ENCODE measurements around the gene NUP58. TPM values are rescaled to one million over a fixed set of nuclear protein-coding genes. Genes with fewer than 3 reads are reported as not detected.

Gene NUP58
- polyA plus RNA-seq, 1 donor (not counting 4 experiments of a cell fraction or from before 2014, with no cell fraction given), result 51.5 TPM

GRCh38 chr13:25380741-25381324 lies 79.4 kb downstream of the NUP58 start:
- no peaks in the 10 kb centered on the region for H3K9me3 ChIP-seq (ENCODE audit: control insufficient read depth, low read depth, low read length)
- TF ChIP-seq, protein P1, sequence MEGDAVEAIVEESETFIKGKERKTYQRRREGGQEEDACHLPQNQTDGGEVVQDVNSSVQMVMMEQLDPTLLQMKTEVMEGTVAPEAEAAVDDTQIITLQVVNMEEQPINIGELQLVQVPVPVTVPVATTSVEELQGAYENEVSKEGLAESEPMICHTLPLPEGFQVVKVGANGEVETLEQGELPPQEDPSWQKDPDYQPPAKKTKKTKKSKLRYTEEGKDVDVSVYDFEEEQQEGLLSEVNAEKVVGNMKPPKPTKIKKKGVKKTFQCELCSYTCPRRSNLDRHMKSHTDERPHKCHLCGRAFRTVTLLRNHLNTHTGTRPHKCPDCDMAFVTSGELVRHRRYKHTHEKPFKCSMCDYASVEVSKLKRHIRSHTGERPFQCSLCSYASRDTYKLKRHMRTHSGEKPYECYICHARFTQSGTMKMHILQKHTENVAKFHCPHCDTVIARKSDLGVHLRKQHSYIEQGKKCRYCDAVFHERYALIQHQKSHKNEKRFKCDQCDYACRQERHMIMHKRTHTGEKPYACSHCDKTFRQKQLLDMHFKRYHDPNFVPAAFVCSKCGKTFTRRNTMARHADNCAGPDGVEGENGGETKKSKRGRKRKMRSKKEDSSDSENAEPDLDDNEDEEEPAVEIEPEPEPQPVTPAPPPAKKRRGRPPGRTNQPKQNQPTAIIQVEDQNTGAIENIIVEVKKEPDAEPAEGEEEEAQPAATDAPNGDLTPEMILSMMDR (optimal IDR thresholded peaks at IDR 0.05 in 1 of 3, IDR thresholded peaks at IDR 0.05 in 1 of 3, conservative IDR thresholded peaks at IDR 0.05 in 1 of 3; ENCODE audit: extremely low read depth in 1 of 3, insufficient read depth in 2 of 3, low read length in 3 of 3), result no peak
- TF ChIP-seq EZH2 (IDR thresholded peaks at IDR 0.05; ENCODE audit: low read length), result no peak
- peaks cover 8% of the 10 kb centered on the region for H3K27me3 ChIP-seq (ENCODE audit: control insufficient read depth, extremely low read depth, insufficient read depth, low read length)
- no peaks in the 10 kb centered on the region for H3K79me2 ChIP-seq (ENCODE audit: control insufficient read depth, insufficient read depth, low read length)
- H3K36me3 ChIP-seq (ENCODE audit: control insufficient read depth in 2 of 2, extremely low read depth in 1 of 2, insufficient read depth in 2 of 2, low read length in 2 of 2), result no peaks in the 10 kb centered on the region
- no peak overlapping the region for H3K4me2 ChIP-seq (ENCODE audit: control insufficient read depth, extremely low read depth, insufficient read depth, low read depth, low read length)
- no peak overlapping the region for H3K9ac ChIP-seq (ENCODE audit: control insufficient read depth, extremely low read depth, insufficient read depth, low read length)
- no peaks in the 10 kb centered on the region for H4K20me1 ChIP-seq (ENCODE audit: control insufficient read depth, extremely low read depth, insufficient read depth, low read length)
- H3K4me3 ChIP-seq (ENCODE audit: control insufficient read depth in 2 of 3, extremely low read depth in 1 of 3, insufficient read depth in 2 of 3, low read depth in 1 of 3, low read length in 3 of 3), result no peak overlapping the region
- dilution Hi-C loops (cut with MboI; ENCODE audit: extremely low pct_ligation_motif_present, low sequenced_read_pairs), result no loop called here
- no peak overlapping the region for H2AFZ ChIP-seq (ENCODE audit: control insufficient read depth, low read length)
- FAIRE-seq (no peak), DNase-seq (ENCODE audit: low read depth, low spot score) (no peak)
- H3K4me1 ChIP-seq (ENCODE audit: control insufficient read depth, extremely low read depth, insufficient read depth, low read length), result no peaks in the 10 kb centered on the region
- no peaks in the 10 kb centered on the region for H3K9me1 ChIP-seq (ENCODE audit: control insufficient read depth, extremely low read depth, insufficient read depth, low read length)
- H3K27ac ChIP-seq (ENCODE audit: control insufficient read depth, insufficient read depth, low read length), result no peak overlapping the region

DNA sequence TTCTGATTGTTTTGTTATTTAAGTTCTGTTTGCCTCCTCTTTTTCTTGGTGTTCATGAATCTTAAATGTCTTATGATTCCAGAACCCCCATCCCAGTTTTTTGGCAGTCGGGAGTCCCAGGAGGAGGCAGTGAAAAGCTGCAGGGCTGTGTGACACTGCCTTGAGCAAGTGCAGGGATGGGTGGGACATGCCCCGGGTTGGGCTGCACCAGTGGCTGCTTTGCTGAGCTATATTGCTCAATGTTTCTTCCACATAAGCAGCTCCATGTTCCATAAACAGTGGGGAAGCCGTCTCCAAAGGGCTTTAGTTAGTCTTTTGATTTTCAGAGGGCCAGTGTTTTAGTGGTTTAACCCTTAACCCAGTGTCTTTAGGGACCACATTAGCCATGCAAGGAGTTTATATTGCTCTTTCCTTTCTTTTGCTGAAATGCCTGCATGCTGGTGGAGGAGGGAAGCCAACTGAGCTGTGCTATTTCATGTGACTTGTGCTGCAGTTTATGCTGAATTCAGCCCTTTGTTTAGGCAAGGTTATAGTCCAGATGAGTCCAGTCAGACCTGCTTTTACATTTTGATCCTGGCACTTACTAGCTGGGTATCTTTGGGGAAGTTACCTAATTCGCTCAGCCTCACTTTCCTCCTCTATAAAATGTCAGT lies 83.5 kb downstream of the NUP58 start:
- H3K9me3 ChIP-seq (ENCODE audit: control insufficient read depth, low read depth, low read length), result no peaks in the 10 kb centered on the region
- H3K9me1 ChIP-seq (ENCODE audit: control insufficient read depth, extremely low read depth, insufficient read depth, low read length), result no peaks in the 10 kb centered on the region
- no peak overlapping the region for H2AFZ ChIP-seq (ENCODE audit: control insufficient read depth, low read length)
- H3K27ac ChIP-seq (ENCODE audit: control insufficient read depth, insufficient read depth, low read length), result no peak overlapping the region
- dilution Hi-C loops (cut with MboI; ENCODE audit: extremely low pct_ligation_motif_present, low sequenced_read_pairs), result no loop called here
- peaks cover 8% of the 10 kb centered on the region for H3K27me3 ChIP-seq (ENCODE audit: control insufficient read depth, extremely low read depth, insufficient read depth, low read length)
- no peak overlapping the region for H3K9ac ChIP-seq (ENCODE audit: control insufficient read depth, extremely low read depth, insufficient read depth, low read length)
- no peaks in the 10 kb centered on the region for H3K36me3 ChIP-seq (ENCODE audit: control insufficient read depth in 2 of 2, extremely low read depth in 1 of 2, insufficient read depth in 2 of 2, low read length in 2 of 2)
- no peak for TF ChIP-seq EZH2 (IDR thresholded peaks at IDR 0.05; ENCODE audit: low read length)
- TF ChIP-seq, protein P1 (optimal IDR thresholded peaks at IDR 0.05 in 1 of 3, IDR thresholded peaks at IDR 0.05 in 1 of 3, conservative IDR thresholded peaks at IDR 0.05 in 1 of 3; ENCODE audit: extremely low read depth in 1 of 3, insufficient read depth in 2 of 3, low read length in 3 of 3), result no peak
- H3K4me1 ChIP-seq (ENCODE audit: control insufficient read depth, extremely low read depth, insufficient read depth, low read length), result no peaks in the 10 kb centered on the region
- H4K20me1 ChIP-seq (ENCODE audit: control insufficient read depth, extremely low read depth, insufficient read depth, low read length), result no peaks in the 10 kb centered on the region
- H3K4me2 ChIP-seq (ENCODE audit: control insufficient read depth, extremely low read depth, insufficient read depth, low read depth, low read length), result no peak overlapping the region
- FAIRE-seq, result no peak
- no peaks in the 10 kb centered on the region for H3K79me2 ChIP-seq (ENCODE audit: control insufficient read depth, insufficient read depth, low read length)
- no peak for DNase-seq (ENCODE audit: low read depth, low spot score)
- H3K4me3 ChIP-seq (ENCODE audit: control insufficient read depth in 2 of 3, extremely low read depth in 1 of 3, insufficient read depth in 2 of 3, low read depth in 1 of 3, low read length in 3 of 3), result no peak overlapping the region
